HG03442 (cell line): Measurements from ENCODE around the gene MYO1B.
A peak's percentile ranks its signal among the peaks of the same experiment; 100 is the strongest.

Experiments
- ATAC-seq: cut with Tn5 transposase; IDR thresholded peaks from one replicate; pipeline ENCODE4 v1.9.1; 2021; ENCODE audit warnings: mild to moderate bottlenecking, moderate library complexity; ENCODE audit not compliant: unreplicated experiment

The MYO1B gene

GRCh38 chr2:191351921-191352320, 106.7 kb downstream of the MYO1B start:
- no peak for ATAC-seq

GRCh38 chr2:191352536-191352935, 107.3 kb downstream of the MYO1B start:
- ATAC-seq = no peak

- ATAC-seq = no peak
Observed at GRCh38 chr2:191355170-191355758, 110.1 kb downstream of the MYO1B start.

GRCh38 chr2:191357678-191358077, 112.5 kb downstream of the MYO1B start:
- no peak for ATAC-seq

GRCh38 chr2:191358325-191359025, 113.3 kb downstream of the MYO1B start:
- no peak for ATAC-seq

GRCh38 chr2:191359133-191359532, 113.9 kb downstream of the MYO1B start:
- ATAC-seq = no peak

GRCh38 chr2:191360918-191361317, 115.7 kb downstream of the MYO1B start:
- ATAC-seq = no peak

GRCh38 chr2:191362841-191363240, 117.6 kb downstream of the MYO1B start:
- no peak for ATAC-seq

- no peak for ATAC-seq
Observed at GRCh38 chr2:191363267-191363666, 118.1 kb downstream of the MYO1B start.

GRCh38 chr2:191365089-191365488, 119.9 kb downstream of the MYO1B start:
- no peak for ATAC-seq

GRCh38 chr2:191366199-191366598, 121.0 kb downstream of the MYO1B start:
- ATAC-seq = no peak

- no peak for ATAC-seq
Observed at GRCh38 chr2:191369034-191369433, 123.8 kb downstream of the MYO1B start.

- no peak for ATAC-seq
Observed at GRCh38 chr2:191374366-191374765, 129.2 kb downstream of the MYO1B start.

GRCh38 chr2:191374939-191375338, 129.7 kb downstream of the MYO1B start:
- ATAC-seq = no peak

- peak; percentile 89 for ATAC-seq
Observed at GRCh38 chr2:191376981-191377629, 131.9 kb downstream of the MYO1B start.

- no peak for ATAC-seq
Observed at GRCh38 chr2:191379375-191379774, 134.2 kb downstream of the MYO1B start.

- no peak for ATAC-seq
Observed at GRCh38 chr2:191382801-191383200, 137.6 kb downstream of the MYO1B start.

- no peak for ATAC-seq
Observed at GRCh38 chr2:191383486-191383885, 138.3 kb downstream of the MYO1B start.

- ATAC-seq = no peak
Observed at GRCh38 chr2:191384829-191385228, 139.6 kb downstream of the MYO1B start.

GRCh38 chr2:191385416-191386160, 140.4 kb downstream of the MYO1B start:
- ATAC-seq = peak; percentile 75

GRCh38 chr2:191386938-191387536, 141.8 kb downstream of the MYO1B start:
- ATAC-seq = no peak
